HuH-7 (cell line): ENCODE results near the gene TIMM10.

ENCODE experiments used
- DNase-seq: peaks from one replicate; pipeline ENCODE4 v3.0.0; 2011; ENCODE audit warnings: low spot score

The TIMM10 gene

DNA sequence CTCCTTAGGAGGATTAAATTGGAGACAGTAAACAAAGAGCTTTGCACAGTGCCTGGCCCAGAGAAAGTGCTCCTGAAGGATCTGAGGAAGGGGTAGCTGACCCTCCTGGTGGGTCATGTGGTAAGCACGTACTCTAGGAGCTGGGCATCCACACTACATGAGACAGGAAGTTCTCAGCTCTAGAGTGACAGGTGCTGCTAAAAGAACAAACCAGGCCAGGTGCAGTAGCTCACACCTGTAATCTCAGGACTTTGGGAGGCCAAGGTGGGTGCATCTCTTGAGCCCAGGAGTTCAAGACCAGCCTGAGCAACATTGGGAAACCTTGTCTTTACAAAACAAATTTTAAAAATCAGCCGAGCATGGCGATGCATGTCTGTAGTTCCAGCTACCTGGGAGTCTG is 28.2 kb downstream of the TIMM10 start:
- no peak for DNase-seq

DNA sequence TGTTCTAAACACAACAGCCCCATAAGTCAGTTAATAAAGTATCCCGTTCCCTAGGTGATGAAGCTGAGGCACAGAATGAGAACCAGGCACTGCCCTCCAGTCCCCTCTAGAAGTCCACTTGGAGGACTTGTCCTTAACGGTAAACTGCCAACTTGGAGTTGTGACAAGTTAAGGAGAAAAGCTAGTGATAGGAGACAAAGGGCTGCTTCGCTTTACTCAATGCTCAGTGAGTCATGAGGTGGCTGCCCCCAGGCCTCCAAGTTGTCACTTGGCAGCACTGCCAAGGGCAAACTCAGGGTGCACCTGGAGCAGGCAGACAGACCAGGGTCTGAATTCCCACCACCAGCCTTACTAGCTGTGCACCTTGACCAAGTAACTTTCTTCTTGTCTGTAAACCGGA is 28.6 kb downstream of the TIMM10 start:
- no peak for DNase-seq

DNA sequence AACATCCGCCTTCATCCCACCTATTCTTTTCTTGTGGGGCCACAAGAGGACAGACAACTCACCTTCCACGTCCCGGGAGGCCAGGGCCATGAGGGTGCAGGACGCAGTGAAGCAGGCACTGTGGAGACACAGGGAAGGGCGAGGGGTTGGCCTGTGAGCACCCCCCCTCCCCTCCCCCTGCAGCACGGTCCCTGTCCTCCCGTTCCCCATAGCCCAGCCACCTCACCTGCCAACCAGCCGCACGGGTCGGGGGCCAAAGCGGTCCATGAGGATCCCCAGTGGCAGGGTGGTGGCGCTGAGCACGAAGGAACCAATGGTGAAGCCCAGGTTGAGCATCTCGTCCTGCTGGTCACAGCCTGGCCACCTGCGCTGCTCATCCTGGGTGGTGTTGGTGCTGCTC is 29.6 kb downstream of the TIMM10 start:
- no peak for DNase-seq

DNA sequence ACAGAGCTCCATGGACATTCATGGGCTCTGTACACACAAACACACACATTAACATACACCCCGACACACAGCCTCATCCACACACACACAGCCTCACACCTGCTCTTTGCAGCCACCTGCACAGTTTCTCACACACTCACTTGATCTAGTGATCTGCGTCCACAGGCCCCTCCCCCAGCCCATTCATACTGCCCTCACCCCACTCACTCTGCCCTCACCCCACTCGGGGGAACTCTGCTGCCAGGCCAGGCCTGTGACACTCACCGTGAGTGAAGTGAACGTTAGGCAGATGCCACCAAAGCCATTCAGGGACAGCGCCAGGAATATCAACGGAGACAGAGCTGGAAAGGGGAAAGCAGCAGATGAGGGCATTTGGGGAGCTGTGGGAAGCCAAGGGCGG is 30.0 kb downstream of the TIMM10 start:
- no peak for DNase-seq

DNA sequence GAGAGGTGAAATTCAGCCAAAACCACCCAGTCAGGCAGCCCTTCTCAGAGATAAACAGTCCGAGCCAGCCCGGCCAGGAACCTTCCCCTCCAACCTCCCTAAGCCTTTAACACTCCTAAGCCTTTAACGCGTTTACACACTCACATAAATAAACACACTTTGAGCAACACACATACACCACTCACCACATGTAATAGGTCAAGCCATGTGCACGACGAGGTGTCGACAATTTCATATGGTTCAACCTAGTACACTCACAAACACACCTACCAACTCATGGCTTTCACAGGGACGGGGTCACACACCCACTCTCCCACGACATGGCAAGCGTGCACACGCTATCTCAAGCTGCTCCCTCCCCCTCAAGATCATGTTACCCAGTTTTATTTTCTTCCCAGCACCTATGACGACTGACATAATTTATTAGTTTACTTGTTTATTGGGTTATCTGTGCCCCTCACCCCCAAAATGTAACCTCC is 30.5 kb downstream of the TIMM10 start:
- DNase-seq: no peak

DNA sequence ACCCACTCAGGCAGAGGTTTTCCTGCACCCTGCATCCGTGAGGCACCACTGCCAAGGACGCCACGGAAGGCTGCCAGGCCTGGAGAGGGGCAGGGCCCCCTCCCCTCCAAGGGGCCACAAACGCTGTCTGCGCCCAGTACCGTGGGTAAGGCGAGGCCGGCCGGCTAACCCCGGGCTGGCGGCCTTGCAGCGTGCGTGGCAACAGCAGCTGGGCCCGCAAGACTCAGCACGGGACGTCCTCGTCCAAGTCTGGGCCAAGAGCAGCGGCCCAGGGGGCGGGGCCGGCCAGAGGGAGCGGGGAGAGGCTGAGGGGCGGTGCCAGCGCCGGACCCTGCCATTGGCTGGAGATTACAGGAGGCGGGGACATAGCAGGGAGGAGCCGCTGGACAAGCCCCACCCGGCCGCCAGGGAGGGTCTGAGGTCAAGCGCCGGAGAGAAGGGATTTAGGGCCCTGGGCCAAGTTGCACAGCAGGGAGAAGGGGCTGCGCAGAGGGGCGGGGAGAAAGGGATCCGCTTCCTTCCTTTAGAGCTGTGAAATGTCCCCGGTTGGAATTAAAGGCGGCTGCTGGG is 31.1 kb downstream of the TIMM10 start:
- peak; percentile 100 for DNase-seq

DNA sequence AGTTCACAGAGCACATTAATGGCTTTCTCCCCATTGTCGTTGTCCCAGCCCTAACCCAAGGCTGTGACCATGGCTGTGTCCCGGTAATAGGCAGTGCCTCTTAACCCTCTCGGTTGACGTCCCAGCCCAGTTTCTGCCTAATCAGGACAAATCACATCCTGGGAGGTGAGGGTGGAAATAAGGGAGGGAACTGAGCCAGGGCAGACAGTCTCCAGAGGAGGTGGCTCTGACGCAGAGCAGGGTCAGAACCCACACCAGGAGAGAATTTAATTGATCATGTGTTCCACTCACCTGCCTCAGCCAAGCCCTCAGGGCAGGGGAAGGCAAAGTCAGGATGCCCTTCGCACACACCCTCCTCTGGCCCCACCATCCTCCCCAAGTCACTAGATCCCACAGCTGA is 32.0 kb downstream of the TIMM10 start:
- no peak for DNase-seq

DNA sequence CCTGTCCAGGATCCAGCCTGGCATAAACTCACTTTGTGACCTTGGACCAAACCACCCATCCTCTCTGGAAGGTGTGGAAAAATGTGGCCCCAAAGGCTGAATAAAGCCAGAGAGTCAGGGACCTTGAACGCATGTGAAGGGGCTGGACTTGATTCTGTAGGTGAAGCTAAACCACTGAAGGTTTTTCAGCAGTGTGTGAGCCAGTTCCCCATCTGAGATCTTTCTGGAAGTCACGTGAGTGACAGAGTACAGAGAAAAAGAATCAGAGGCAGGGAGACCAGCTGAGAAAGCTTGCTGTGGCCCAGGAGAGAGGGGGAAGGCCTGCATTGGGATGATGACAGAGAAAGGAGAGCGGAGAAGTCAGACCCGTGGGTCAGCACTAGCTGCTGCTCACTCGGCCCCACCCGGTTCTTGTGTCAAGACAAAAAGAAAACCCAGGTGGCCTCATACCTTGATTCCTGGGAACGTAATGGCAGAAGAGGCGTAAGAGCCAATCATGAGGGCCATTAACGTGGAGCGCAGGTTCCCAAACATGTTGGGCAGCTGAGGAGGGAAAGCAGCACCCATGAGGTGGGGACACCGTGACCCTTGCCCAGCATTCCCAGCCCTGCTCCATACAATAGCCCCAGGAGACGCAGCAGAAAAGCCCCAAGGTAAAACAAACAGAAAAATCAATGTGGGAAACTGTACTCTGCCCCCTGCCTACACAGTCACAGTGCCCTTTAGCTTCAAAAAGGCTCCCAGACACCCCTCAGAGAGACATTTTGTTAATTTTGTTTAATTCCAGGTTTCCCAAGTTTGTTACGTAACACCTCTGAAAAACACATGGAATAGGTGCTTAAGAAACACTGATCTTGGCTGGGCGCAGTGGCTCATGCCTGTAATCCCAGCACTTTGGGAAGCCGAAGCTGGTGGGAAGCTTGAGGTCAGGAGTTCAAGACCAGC is 33.0 kb downstream of the TIMM10 start:
- DNase-seq: peak; percentile 99

DNA sequence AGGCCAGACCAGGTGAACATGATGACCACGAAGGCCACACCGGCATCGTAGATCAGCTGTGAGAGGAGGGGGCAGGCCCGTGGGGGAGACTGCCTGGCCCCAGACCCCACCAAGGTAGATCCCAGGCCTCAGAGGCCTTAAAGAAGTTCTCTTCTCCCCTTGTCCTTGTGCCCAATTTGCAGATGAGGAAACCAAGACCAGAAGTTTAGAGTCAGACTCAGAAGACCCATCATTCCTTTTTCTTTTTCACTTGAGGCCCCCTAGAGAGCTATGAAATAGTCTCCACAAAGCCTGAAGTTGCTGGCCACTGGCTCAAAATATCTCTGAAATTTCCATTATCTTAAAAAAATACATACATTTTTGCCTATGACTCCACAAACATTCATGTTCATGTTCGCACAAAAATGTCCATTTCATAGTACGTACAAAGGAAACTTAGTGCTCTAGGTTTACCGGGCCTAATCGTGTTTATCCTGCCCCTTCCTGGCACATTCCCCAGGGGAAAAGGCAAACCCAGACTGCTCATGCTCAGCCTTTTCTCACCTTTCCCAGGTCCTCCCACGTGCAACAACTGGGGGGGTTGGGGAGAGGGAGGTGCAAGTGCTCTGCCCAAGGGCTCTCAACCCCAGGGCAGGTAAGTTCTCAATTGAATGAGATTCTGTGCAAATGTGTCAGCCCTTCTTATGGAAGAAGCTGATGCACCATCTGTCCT is 34.3 kb downstream of the TIMM10 start:
- no peak for DNase-seq

DNA sequence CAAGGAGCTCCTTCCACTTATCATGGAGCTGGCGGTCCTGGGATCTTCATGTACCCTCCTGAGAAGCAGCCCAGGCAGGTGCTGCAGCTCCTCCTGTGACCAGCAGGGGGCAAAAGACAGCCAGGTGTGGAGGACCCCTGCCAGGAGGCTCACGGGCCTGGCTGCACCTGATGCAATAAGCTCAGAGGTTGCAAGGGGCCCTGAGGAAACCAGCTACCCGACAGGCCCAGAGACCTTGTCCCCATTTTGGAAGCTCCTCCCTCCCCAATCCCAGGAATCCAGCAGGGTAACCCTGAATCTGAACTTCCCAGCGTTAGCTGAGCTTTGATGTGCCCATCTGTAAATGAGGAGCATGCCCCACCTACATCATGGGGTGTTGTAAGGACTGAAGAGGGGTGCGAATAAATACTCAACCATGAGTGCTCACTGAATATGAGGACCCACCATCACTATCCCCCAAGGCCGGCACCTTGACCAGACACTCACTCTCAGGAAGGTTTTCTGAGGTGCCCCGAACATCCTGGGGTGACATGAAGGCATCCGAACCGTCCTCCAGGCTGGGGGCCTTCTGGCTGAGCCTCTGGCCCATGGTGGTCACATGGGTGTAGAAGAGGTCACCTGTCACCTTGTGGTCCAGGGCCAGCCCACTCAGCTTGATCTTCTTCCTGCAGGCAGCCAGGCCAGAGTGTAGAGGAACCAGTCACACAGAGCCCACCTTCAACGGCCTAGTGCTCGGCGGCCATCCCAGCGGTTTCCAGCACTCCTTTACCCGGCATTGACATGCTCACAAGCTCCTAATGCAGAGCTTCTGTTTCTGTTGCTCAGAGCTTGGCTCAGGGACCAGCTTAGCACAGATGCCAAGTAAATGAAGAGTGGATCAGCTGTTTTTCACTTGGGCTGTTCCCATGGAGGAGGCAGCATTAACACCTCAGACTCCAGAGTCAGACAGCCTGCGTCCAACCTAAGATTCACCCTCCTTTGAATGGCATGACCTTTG is 36.7 kb downstream of the TIMM10 start:
- DNase-seq: peak; percentile 99

DNA sequence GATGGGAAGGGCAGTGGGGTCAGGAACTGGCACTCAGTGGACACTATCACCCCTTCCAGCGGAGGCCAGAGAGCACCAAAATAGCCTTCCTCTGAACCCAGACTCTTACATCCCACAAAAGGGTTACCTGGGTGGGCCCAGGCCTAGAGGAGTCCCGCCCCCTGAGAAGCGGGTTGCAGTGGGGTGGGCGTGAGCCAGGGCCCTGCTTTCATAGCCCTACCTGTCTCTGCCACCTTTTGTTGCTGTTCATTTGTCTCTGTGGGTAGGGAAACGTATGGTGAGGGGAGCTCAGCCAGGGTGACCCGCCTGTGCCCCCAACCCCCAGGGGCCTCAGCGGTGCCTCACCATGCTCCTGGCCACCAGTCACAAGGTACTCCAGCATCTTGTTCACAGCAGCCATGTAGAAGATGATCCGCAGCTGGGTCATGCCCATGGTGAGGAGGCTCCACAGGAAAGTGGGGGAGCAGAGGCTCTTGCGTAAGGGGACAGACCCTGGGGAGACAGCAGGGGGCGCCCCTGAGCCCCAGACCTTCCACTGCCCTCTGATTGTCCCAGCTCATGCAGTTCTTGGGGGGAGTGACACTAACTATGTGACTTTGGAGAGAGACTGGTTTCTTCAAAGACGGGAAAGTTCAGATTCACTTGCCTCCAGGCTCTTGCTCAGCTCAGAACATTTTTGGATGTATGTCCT is 39.0 kb downstream of the TIMM10 start:
- peak; percentile 91 for DNase-seq

DNA sequence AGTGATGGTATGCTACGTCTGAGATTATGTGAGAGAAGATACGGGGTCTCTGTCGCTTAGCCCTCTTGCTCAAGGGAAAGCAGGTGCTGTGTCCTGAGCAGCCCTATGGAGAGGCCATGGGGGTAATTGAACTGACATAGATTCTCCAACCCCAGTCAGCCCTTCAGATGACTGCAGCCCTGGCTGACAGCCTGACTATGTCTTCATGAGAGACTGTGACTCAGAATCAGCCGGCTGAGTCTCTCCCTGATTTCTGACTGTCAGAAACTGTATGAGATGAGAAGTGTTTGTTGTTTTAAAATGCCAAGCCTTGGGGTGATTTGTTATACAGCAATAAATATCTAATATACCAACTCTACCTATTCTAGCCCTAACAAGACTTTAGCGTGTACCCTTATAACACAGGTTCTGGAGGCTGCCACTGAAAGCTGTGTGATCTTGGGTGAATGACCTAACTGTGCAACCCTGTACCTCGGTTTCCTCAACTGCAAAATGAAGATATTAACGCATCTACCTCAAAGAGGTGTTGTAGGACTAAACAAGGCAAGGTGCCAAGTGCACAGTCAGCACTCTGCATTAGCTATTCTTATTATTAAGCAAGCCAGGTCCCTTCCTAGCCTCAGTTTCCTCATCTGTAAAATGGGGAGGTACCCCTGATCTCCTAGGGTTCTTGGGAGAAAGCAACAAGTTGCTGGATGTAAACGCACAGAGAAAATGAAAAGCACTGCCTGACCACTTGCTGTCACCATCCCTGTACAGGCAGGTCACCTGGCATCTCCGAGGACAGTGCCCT is 39.9 kb downstream of the TIMM10 start:
- no peak for DNase-seq

DNA sequence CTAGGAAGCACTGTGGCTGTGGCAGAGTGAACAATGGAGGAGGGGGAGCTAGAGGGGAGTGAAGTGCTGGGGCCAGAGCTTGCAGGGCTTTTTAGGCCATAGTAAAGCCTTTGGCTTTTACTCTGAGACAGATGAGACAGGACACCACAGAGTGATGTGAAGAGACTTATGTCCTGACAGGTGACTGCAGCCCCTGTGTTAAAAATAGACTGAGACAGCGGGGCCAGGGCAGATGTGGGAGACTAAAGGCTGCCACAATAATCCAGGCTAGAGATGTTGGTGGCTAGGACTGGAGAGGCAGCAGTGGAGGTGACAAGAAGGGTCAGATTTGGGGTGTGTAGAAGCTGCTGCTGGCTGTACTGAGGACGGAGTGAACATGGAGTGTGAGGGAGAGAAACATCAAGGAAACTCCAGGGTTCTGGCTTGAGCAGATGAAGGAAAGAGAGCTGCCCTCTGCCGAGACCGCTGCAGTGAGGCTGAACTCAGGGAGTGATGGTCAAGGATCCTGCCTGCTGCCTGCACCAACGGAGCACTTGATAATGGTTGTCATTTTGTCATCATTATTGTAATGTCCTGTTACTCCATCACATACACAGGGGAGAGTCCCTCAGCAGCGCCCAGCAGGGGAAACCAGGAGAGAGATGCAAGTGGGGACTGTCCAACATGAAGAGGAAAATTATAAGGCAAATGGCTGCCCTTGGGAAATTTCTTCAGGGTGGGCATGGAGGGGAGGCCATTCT is 42.5 kb downstream of the TIMM10 start:
- DNase-seq: no peak

DNA sequence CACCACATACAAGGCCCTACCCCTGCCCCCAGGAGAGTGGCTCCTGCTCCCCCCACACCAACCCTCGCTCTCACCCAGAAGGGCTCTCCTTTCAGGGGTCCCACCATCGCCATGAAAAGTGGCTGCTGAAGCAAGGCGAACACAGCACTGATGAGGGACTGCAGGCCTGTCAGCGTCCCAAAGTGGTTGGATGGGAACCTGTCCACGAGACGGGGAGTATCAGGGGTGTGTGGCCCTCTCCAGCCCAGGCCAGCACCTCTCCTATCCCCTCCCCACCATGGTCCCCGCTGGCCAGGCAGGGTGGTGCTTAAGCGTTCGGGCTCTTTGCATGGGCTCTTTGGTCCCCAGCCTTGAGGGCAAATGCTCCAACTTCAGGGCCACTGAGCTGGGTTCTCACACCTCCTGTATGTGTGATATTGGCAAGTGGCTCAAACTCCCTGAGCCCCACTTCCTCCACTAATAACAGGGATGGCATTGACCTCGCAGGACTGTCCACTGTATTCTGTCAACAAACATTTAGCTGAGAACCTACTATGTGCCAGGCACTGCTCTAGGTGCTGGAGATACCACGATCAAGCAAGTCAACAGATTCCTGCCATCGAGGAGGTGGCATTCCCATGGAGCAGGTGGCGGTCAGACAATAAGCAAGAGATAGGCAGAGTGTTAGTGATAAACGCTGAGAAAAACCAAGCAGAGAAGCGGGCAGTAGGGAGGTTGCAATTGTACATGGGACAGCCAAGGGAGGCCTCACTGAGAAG is 43.4 kb downstream of the TIMM10 start:
- no peak for DNase-seq

DNA sequence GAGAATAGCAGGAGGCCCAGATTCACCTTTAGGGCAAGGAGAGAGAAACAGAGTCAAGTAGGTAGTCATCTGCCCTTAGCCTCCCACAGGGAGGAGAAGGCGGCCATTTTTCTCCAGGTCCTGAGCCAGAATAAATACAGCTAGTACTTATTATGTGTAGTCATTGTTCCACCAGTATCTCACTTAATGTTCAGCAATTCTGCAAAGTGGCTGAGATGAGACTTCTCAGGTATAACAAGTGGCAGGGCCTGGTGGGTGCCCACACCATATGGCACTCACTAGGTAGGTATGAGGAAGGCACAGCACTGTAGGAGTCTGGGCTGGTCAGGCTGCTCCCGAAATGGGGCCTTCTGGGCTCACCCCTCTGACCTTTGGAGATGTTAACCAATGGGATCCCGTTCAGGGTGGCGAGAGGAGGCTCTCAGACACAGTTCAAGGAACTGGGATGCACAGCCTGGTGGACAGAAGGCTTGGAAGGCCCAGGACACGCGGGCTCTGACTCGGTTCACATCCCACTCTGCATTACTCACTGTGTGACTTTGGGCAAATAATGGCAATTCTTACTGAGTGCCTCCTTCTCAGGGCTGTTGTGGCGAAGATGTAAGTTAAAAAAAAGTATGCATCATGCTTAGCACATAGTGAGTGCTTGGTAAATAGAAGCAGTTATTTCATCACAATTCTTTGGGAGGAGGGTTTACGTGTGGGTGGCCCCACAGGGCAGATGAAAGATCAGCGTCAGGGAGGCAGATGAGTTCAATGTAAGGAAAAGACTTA is 45.1 kb downstream of the TIMM10 start:
- DNase-seq: no peak

DNA sequence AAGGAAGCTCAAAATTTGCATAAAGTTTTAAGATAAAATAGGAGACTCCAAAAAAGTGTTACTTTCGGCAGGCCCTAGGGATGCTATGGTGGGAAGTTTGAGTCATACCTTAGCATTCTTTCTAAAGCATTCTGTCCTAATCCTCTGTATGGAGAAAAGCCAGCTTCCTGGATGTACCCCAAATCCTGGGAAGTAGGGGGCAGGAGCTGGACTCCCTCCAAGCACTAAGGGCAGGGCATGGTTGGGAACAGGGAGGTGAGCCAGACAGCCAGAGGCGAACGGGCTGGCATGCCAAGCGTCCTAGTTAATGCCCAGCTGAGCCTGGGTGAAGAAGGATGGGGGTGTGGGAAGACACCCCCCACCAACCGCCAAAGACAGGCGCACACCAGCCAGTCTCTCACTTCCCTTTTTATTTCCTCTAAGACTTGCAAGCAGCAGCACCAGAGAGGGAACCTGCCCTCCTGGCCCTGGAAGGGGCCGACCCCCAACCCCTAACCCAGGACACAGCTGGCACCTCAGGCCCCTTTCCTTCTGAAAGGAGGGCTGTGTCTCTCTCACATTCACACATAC is 46.3 kb downstream of the TIMM10 start:
- DNase-seq: no peak

DNA sequence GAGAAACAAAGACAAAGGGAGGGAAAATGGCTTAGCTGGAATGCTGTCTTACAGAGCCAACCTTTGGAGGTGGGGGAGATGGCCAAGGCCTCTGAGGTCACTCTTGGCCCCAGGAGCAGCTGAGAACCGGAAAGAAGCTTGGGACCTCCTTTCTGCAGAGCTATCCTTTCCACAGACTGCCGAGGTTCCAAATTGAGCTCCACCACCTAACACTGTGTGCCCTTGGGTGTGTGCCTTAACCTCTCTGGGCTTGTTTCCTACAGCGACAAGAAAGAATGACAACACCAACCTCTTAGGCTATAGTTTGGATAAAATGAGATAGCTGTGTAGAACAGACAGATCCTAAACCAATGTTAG is 47.0 kb downstream of the TIMM10 start:
- DNase-seq: no peak
